Fibroblast of pulmonary artery (primary cell): Measurements from ENCODE around the gene ARID1B.
A peak's percentile ranks its signal among the peaks of the same experiment; 100 is the strongest.

ENCODE experiments used
- DNase-seq: peaks from one replicate; pipeline ENCODE4 v3.0.0-alpha.2; 2010; ENCODE audit warnings: low read depth
- H3K4me3 ChIP-seq: replicated peaks from 2 replicates; pipeline ENCODE4 v1.5.1; 2011; ENCODE audit warnings: low read depth, mild to moderate bottlenecking, control low read depth, low read length, moderate library complexity
- TF ChIP-seq, protein P1 (sequence below): IDR thresholded peaks from 2 replicates; pipeline ENCODE4 v1.5.1; 2011; ENCODE audit warnings: mild to moderate bottlenecking, control low read depth, low read length, inconsistent platforms; ENCODE audit errors: missing control alignments

ARID1B gene

DNA sequence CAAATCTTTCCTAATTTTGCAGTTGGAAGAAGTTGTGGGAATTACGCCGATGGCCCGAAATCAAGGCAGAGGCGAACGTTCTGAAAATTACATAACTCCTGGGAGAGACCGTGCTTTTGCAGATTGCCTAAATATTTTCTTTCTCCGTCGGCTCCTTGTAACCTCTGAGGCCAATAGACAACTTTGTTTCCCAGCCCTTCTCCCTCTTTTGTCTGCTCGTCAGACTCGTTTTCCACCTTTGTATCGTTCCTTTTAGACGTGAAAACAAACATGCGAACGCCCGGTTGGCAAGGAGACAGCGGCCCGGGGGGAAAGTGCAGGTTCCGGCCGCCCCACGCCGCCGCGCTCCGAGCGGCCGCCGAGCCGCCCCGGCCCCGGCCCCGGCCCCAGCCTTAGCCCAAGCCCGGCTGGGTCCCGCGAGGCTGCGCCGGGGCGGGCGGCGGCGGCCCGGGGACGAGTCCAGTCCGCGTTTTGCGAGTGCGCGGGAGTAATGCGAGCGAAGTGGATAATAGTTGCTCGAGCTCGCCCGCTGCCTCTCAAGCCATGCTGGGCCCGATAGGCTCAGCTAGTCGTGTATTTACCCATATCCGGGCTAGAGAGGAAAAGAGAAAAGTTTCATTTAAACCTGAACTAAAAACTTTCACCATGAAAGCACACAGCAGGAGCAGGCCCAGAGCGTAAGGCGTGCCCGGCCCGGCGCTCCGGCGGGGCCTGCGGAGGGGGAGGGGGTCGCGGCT lies at the start of gene ARID1B:
TSS of gene ARID1B (plus strand) at position 539 of the 737 bp plus-strand sequence. CDS start 303 bp downstream, outside the sequence.
- TF ChIP-seq, protein P1, sequence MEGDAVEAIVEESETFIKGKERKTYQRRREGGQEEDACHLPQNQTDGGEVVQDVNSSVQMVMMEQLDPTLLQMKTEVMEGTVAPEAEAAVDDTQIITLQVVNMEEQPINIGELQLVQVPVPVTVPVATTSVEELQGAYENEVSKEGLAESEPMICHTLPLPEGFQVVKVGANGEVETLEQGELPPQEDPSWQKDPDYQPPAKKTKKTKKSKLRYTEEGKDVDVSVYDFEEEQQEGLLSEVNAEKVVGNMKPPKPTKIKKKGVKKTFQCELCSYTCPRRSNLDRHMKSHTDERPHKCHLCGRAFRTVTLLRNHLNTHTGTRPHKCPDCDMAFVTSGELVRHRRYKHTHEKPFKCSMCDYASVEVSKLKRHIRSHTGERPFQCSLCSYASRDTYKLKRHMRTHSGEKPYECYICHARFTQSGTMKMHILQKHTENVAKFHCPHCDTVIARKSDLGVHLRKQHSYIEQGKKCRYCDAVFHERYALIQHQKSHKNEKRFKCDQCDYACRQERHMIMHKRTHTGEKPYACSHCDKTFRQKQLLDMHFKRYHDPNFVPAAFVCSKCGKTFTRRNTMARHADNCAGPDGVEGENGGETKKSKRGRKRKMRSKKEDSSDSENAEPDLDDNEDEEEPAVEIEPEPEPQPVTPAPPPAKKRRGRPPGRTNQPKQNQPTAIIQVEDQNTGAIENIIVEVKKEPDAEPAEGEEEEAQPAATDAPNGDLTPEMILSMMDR, result no peak
- H3K4me3 ChIP-seq, result peak within 1 kb of the TSS; percentile 72
- peak; percentile 84 for DNase-seq

DNA sequence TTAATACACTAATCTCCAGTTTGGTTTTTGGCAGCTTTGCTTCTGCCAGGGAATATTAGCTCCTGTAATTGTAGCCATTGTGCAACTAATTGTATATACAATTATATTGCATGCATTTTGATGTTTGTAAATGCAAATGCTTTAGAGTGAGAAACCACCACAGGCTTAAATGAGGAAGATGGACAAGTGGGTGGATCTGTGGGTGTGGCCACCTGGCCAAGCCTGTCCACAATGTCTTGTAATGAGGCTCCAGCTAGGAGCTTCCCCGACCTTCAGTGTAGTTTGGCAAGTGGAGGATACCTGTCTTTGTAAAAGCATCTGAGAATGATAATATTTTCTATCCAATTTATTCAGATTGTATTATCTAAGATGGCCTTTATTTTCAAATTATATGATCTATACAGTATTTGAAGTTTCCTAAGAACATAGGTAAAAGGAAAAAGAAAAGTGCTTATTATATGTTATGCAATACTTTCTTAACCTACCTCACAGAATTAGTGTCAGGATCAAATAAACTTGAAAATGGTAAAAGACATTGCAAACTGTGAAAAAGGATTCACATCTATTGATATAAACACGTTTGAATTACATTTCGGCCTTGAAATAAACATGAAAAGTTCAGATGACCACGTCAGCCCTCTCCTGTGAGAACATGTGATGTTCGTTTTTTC lies 49.3 kb upstream of the ARID1B start:
- TF ChIP-seq, protein P1, result no peak
- no peak overlapping the region for H3K4me3 ChIP-seq
- DNase-seq, result no peak

DNA sequence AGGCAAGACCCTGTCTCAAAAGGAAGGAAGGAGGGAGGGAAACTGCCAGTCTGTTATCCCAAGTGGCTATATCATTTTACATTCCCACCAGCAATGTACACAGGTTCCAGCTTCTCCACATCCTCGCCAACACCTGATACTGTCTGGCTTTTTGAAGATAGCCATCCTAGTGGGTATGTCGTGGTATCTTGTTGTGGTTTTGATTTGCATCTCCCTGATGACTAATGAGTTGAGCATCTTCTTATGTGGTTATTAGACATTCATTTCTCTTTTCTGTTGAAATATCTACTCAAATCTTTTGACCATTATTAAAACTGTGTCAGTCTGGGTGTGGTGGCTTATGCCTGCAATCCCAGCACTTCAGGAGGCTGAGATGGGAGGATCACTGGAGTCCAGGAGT lies 47.9 kb upstream of the ARID1B start:
- DNase-seq, result peak; percentile 27
- H3K4me3 ChIP-seq, result no peak overlapping the region
- TF ChIP-seq, protein P1, result no peak

DNA sequence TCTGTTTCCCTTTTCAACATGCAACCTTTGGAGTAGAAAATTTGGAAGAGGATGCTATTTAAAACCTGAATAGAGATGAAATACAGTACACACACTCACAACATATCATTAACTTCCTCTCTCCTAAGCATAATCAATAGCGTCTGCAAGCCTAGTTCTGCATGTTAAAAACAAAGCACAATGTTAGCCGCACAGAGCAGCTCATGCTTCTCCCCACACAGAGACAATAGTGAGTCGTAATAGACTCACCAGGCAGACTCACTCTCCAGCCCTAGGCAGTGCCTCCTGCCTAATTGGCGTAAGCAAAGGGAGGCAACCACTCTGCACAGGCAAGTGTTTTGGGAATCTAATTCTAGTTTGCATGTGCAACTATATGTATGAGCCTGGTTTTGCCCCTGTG lies 45.8 kb upstream of the ARID1B start:
- DNase-seq, result peak; percentile 31
- no peak overlapping the region for H3K4me3 ChIP-seq
- TF ChIP-seq, protein P1, result no peak

DNA sequence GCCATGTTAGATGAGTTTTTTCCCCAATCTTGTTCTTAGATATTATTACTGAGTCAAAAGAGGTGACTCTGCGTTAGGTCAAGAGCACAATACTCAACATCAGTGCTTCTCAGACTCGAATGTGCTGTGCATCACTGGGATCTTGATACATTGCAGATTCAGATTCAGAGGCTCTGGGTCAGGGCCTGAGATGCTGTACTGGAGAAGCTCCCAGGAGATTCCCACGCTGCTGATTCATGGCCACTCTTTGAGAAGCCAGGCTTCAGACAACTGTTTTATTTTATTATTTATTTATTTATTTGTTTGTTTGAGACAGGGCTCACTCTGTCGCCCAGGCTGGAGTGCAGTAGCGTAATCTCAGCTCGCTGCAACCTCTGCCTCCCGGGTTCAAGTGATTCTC lies 41.4 kb upstream of the ARID1B start:
- no peak for DNase-seq
- no peak overlapping the region for H3K4me3 ChIP-seq
- TF ChIP-seq, protein P1, result no peak

DNA sequence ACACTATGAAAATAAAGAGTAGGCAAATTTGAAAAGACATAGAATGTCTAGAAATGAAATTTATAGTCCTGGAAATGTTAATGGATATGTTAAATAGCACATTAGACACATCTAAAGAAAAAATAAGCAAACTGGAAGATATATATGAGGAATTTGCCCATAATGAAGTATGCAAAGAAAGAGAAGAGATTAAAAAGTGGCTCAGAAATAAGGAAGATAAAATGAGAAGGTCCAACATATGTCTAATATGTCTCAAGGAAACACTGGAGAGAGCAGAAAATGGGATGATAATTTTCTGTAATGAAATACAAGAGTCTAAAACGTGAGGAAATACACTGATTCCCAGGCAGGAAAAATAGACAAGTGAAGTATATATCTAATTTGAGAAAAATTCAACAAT lies 36.6 kb upstream of the ARID1B start:
- TF ChIP-seq, protein P1, result no peak
- no peak for DNase-seq
- H3K4me3 ChIP-seq, result no peak overlapping the region
